K562 (cell line): Measurements from ENCODE around the gene LIMS2. TPM values are rescaled to one million over a fixed set of nuclear protein-coding genes. Genes with fewer than 3 reads are reported as not detected.

Experiments
- EP400 ChIP-seq: fragments of 450-650 bp; IDR thresholded peaks from 2 replicates; pipeline ENCODE4 v1.6.1; 2017; ENCODE audit warnings: antibody characterized with exemption, mild to moderate bottlenecking, moderate library complexity
- ETS2 ChIP-seq: IDR thresholded peaks from 2 replicates; pipeline ENCODE4 v1.6.1; 2016; ENCODE audit warnings: borderline replicate concordance, missing genetic modification characterization, mild to moderate bottlenecking, moderate library complexity, missing compliant biosample characterization; ENCODE audit not compliant: poor library complexity, severe bottlenecking
- ILF3 ChIP-seq: fragments of 450-650 bp; IDR thresholded peaks from 2 replicates; pipeline ENCODE4 v1.6.1; 2018; ENCODE audit warnings: antibody characterized with exemption, mild to moderate bottlenecking, moderate library complexity, borderline replicate concordance
- MAFK ChIP-seq: IDR thresholded peaks from 2 replicates; pipeline ENCODE4 v1.6.1; 2011; ENCODE audit warnings: low read length, improper control_type of control experiment
- MTF1 ChIP-seq: fragments of 250-450 bp; sonication (Bioruptor Pico); IDR thresholded peaks from 2 replicates; pipeline ENCODE4 v1.9.0; 2021; ENCODE audit warnings: moderate library complexity, mild to moderate bottlenecking, inconsistent platforms, borderline replicate concordance
- MXI1 ChIP-seq: IDR thresholded peaks from 2 replicates; pipeline ENCODE4 v1.6.1; 2011; ENCODE audit warnings: low read depth, mild to moderate bottlenecking, improper control_type of control experiment, low read length
- SAP30 ChIP-seq: fragments of 200-600 bp; sonication (generic); IDR thresholded peaks from 2 replicates; pipeline ENCODE4 v1.6.1; 2012; ENCODE audit warnings: borderline replicate concordance, low read depth, mild to moderate bottlenecking, moderate library complexity, low read length, control low read depth, inconsistent platforms; ENCODE audit not compliant: insufficient read depth, poor library complexity, severe bottlenecking
- SETDB1 ChIP-seq: IDR thresholded peaks from one replicate; pipeline ENCODE4 v1.6.1; 2012; ENCODE audit warnings: low read length, control low read depth, inconsistent platforms
- SNIP1 ChIP-seq: fragments of 450-650 bp; IDR thresholded peaks from 2 replicates; pipeline ENCODE4 v1.7.1; 2017; ENCODE audit warnings: low read depth, mild to moderate bottlenecking
- TAF7 ChIP-seq: fragments of 450-650 bp; IDR thresholded peaks from 2 replicates; pipeline ENCODE4 v1.6.1; 2016; ENCODE audit warnings: missing genetic modification characterization, missing compliant biosample characterization
- ZNF316 ChIP-seq: fragments of 450-650 bp; IDR thresholded peaks from 2 replicates; pipeline ENCODE4 v1.6.1; 2016
- ZNF717 ChIP-seq: fragments of 250-450 bp; sonication (Bioruptor Pico); IDR thresholded peaks from 2 replicates; pipeline ENCODE4 v1.5.0; 2021
- ZNF764 ChIP-seq: fragments of 250-450 bp; sonication (Bioruptor Pico); IDR thresholded peaks from 2 replicates; pipeline ENCODE4 v1.4.0; 2020; ENCODE audit warnings: low read depth, mild to moderate bottlenecking, moderate library complexity
- polyA plus RNA-seq, 8 experiments: library from polyadenylated mRNA; depleted of rRNA in 4 of 8; stranded (reverse) in 5 of 8; unstranded in 3 of 8; fragments of >200 nt; fragmentation: Nextera tagmentation in 2 of 8; fragmentation: Illumina TruSeq in 1 of 8; extraction: Ambion mirVana in 2 of 8; extraction: Trizol in 1 of 8; gene quantifications; 2 replicates each; pipeline versions ENCODE4 v1.2.1 to v1.2.3, GENCODE V29; 2011 to 2014; ENCODE audit warnings: inconsistent platforms in 1 of 8, missing spikeins in 1 of 8
- total RNA-seq, 7 experiments: library from RNA; depleted of rRNA in 6 of 7; stranded (reverse); fragments of >200 nt in 6 of 7; fragmentation: Illumina TruSeq in 2 of 7; extraction: Trizol in 2 of 7; gene quantifications; 2 replicates each; pipeline versions ENCODE4 v1.2.1 to v1.2.3, GENCODE V29; 2011 to 2021; ENCODE audit warnings: low replicate concordance in 1 of 7
- TF ChIP-seq, protein P1 (sequence below), 2 experiments: fragments of 150-350 bp in 1 of 2; IDR thresholded peaks; 2 replicates each; pipeline ENCODE4 v1.6.1; 2012 to 2016; ENCODE audit warnings: low read depth in 2 of 2, low read length in 2 of 2, mild to moderate bottlenecking in 1 of 2, moderate library complexity in 1 of 2
- TF ChIP-seq, protein P2 (sequence below), 2 experiments: IDR thresholded peaks; 2 replicates each; pipeline ENCODE4 v1.6.1; 2011; ENCODE audit warnings: borderline replicate concordance in 1 of 2, control low read depth in 1 of 2, low read depth in 1 of 2, low read length in 1 of 2, mild to moderate bottlenecking in 1 of 2, mixed read lengths in 1 of 2, moderate library complexity in 1 of 2; ENCODE audit not compliant: insufficient read depth in 1 of 2, insufficient read length in 1 of 2, poor library complexity in 1 of 2, severe bottlenecking in 1 of 2; ENCODE audit errors: extremely low read depth in 1 of 2

LIMS2 gene
- total and polyA plus RNA-seq, 9 of the 15 experiments (the other 6 are each of a cell fraction or from before 2014, with no cell fraction given) = 0.04 to 0.22 TPM; not detected in 7

DNA sequence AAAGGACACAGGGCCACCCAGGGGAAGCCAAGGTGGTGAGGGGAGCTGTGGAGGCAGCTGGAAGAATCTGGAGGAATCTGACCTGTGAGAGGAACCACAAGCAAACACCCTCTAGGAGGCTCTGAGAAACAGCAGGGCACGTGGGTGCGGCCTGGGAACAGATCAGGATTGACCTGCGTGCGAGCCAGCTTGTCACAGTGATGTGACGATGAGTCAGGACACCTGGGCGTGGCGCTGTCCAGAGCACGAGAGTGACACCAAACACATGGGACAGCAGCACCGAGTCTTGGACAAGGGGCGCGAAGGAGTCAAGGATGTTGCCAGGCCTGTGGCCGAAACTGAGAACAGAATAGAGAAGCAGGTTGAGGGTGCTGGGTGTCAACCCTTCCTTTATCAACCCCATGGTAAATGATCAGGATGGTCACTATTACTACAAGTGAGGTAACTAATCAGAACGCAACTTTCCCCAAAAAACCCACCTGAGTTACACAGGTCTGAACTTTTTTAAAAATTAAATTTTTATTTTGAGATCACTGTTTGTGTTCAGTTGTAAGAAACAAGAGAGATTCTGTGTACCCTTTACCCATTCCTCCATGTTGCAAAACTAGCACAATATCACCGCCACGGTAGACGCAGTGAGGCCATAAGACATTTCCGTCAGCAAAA, 25.3 kb upstream of the LIMS2 start (continued):
- TF ChIP-seq, protein P1, sequence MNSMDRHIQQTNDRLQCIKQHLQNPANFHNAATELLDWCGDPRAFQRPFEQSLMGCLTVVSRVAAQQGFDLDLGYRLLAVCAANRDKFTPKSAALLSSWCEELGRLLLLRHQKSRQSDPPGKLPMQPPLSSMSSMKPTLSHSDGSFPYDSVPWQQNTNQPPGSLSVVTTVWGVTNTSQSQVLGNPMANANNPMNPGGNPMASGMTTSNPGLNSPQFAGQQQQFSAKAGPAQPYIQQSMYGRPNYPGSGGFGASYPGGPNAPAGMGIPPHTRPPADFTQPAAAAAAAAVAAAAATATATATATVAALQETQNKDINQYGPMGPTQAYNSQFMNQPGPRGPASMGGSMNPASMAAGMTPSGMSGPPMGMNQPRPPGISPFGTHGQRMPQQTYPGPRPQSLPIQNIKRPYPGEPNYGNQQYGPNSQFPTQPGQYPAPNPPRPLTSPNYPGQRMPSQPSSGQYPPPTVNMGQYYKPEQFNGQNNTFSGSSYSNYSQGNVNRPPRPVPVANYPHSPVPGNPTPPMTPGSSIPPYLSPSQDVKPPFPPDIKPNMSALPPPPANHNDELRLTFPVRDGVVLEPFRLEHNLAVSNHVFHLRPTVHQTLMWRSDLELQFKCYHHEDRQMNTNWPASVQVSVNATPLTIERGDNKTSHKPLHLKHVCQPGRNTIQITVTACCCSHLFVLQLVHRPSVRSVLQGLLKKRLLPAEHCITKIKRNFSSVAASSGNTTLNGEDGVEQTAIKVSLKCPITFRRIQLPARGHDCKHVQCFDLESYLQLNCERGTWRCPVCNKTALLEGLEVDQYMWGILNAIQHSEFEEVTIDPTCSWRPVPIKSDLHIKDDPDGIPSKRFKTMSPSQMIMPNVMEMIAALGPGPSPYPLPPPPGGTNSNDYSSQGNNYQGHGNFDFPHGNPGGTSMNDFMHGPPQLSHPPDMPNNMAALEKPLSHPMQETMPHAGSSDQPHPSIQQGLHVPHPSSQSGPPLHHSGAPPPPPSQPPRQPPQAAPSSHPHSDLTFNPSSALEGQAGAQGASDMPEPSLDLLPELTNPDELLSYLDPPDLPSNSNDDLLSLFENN (IDR thresholded peaks at IDR 0.05; ENCODE audit: low read depth in 2 of 2, low read length in 2 of 2) = no peak
- TF ChIP-seq MTF1 (CRISPR knock-in tag) (no peak), SNIP1 (no peak), SAP30 (peak; percentile 66), MAFK (peak; percentile 55; the same call in 1 of the 2 replicates), ZNF717 (no peak), ETS2 (tag) (no peak), ILF3 (no peak), EP400 (peak; percentile 87), SETDB1 (peak; percentile 83), MXI1 (peak; percentile 84), ZNF764 (no peak), TAF7 (tag) (no peak), ZNF316 (peak; percentile 57)
- TF ChIP-seq, protein P2, sequence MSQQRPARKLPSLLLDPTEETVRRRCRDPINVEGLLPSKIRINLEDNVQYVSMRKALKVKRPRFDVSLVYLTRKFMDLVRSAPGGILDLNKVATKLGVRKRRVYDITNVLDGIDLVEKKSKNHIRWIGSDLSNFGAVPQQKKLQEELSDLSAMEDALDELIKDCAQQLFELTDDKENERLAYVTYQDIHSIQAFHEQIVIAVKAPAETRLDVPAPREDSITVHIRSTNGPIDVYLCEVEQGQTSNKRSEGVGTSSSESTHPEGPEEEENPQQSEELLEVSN (IDR thresholded peaks at IDR 0.05; ENCODE audit: borderline replicate concordance in 1 of 2, extremely low read depth in 1 of 2, insufficient read depth in 1 of 2, insufficient read length in 1 of 2, low read depth in 1 of 2, low read length in 1 of 2, poor library complexity in 1 of 2, severe bottlenecking in 1 of 2) = peak; percentile 96
